22Rv1 (cell line): ENCODE results near the gene PGP.

Experiments
- H3K27ac ChIP-seq: fragments of 450-650 bp; 2 replicates; pipeline ENCODE4 v1.5.1; 2017
- ZFX ChIP-seq: fragments of 450-650 bp; IDR thresholded peaks from 2 replicates; pipeline ENCODE4 v1.6.1; 2017; ENCODE audit warnings: antibody characterized with exemption, borderline replicate concordance
- TF ChIP-seq, protein P1 (sequence below): fragments of 450-650 bp; IDR thresholded peaks from 2 replicates; pipeline ENCODE4 v1.5.1; 2017; ENCODE audit warnings: mild to moderate bottlenecking

Gene PGP

GRCh38 chr16:2243031-2243528 is 28.4 kb upstream of the PGP start:
- no peak overlapping the region for H3K27ac ChIP-seq
- TF ChIP-seq ZFX, result no peak
- TF ChIP-seq, protein P1, sequence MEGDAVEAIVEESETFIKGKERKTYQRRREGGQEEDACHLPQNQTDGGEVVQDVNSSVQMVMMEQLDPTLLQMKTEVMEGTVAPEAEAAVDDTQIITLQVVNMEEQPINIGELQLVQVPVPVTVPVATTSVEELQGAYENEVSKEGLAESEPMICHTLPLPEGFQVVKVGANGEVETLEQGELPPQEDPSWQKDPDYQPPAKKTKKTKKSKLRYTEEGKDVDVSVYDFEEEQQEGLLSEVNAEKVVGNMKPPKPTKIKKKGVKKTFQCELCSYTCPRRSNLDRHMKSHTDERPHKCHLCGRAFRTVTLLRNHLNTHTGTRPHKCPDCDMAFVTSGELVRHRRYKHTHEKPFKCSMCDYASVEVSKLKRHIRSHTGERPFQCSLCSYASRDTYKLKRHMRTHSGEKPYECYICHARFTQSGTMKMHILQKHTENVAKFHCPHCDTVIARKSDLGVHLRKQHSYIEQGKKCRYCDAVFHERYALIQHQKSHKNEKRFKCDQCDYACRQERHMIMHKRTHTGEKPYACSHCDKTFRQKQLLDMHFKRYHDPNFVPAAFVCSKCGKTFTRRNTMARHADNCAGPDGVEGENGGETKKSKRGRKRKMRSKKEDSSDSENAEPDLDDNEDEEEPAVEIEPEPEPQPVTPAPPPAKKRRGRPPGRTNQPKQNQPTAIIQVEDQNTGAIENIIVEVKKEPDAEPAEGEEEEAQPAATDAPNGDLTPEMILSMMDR, result peak; percentile 17; the same call in 1 of the 2 replicates

GRCh38 chr16:2242598-2242997 is 28.0 kb upstream of the PGP start:
- TF ChIP-seq ZFX, result no peak
- TF ChIP-seq, protein P1, result no peak
- H3K27ac ChIP-seq, result no peak overlapping the region

DNA sequence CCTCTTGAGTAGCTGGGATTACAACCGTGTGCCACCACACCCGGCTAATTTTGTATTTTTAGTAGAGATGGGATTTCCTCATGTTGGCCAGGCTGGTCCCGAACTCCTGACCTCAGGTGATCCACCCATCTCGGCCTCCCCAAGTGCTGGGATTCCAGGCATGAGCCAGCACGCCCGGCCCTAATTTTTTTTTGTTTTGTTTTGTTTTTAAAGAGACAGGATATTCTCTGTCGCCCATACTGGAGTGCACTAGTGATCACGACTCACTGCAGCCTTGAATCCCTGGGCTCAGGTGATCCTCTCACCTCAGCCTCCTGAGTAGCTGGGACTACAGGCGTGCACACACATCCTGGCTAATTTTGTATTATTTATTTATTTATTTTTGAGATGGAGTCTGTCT is 25.7 kb upstream of the PGP start:
- peak overlapping the region; percentile 76 for H3K27ac ChIP-seq

GRCh38 chr16:2238838-2239675 is 24.4 kb upstream of the PGP start:
- TF ChIP-seq, protein P1, result no peak
- no peak for TF ChIP-seq ZFX
- peak overlapping the region; percentile 76 for H3K27ac ChIP-seq

GRCh38 chr16:2238150-2238837 is 23.7 kb upstream of the PGP start:
- no peak for TF ChIP-seq ZFX
- TF ChIP-seq, protein P1, result no peak
- H3K27ac ChIP-seq, result peak overlapping the region; percentile 76

DNA sequence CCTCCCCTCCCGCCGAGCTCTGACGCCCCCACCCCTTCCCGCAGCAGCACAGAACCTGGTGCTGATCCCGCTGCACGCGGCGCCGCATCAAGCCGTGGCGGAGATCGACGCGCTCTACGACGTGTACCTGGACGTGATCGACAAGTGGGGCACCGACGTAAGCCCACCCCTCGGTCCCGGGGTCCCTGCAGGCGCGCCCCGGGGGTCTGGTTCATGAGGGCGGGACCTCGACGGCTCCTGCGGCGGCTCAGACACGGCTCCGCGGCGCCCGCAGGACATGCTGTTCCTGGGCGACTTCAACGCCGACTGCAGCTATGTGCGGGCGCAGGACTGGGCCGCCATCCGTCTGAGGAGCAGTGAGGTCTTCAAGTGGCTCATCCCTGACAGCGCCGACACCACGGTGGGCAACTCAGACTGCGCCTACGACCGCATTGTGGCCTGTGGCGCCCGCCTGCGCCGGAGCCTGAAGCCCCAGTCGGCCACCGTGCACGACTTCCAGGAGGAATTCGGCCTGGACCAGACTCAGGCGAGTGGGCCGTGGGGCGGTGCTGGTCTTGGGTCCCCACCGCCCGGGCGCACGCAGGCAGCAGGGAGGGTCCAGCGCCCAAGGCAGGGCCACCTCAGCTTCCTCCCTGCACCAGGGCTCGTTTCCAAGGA is 23.0 kb upstream of the PGP start:
- TF ChIP-seq, protein P1, result no peak
- no peak for TF ChIP-seq ZFX

GRCh38 chr16:2237102-2237482 is 22.5 kb upstream of the PGP start:
- TF ChIP-seq, protein P1, result no peak
- TF ChIP-seq ZFX, result no peak

More for the DNA sequence above, 23.0 kb upstream of the PGP start:
- H3K27ac ChIP-seq, result peak overlapping the region; percentile 76

More at GRCh38 chr16:2237102-2237482, 22.5 kb upstream of the PGP start:
- H3K27ac ChIP-seq, result peak overlapping the region; percentile 76
